Stomach (tissue), 9 donors: ENCODE results near the gene BAIAP2L1. TPM values are rescaled to one million over a fixed set of nuclear protein-coding genes. Genes with fewer than 3 reads are reported as not detected.

ENCODE experiments used
- DNase-seq, 2 donors: peaks; one replicate each; pipeline versions ENCODE4 v3.0.0 to v3.0.0-alpha.2; 2013 to 2019
- H3K27ac ChIP-seq, 5 donors: fragments of 200-600 bp in 4 of 5; sonication (generic) in 4 of 5; one replicate each; pipeline ENCODE4 v1.5.1; 2013 to 2019; ENCODE audit warnings: mild to moderate bottlenecking in 1 of 5, moderate library complexity in 1 of 5
- H3K27me3 ChIP-seq, 3 donors: fragments of 200-600 bp; sonication (generic); one replicate each; pipeline ENCODE4 v1.5.1; 2017 to 2019; ENCODE audit warnings: mixed run types in 1 of 3
- H3K36me3 ChIP-seq, 4 donors: fragments of 200-600 bp; sonication (generic); 1 replicate in 3 of 4; 2 replicates in 1 of 4; pipeline ENCODE4 v1.5.1; 2016 to 2019
- H3K4me1 ChIP-seq, 4 donors: fragments of 200-600 bp; sonication (generic); one replicate each; pipeline ENCODE4 v1.5.1; 2016 to 2019
- H3K4me3 ChIP-seq, 4 donors: fragments of 200-600 bp; sonication (generic) in 3 of 4; one replicate each; pipeline ENCODE4 v1.5.1; 2016 to 2019; ENCODE audit warnings: mild to moderate bottlenecking in 1 of 4
- H3K9me3 ChIP-seq, 4 donors: fragments of 200-600 bp; sonication (generic); one replicate each; pipeline ENCODE4 v1.5.1; 2016 to 2019
- CTCF ChIP-seq, 7 experiments: fragments of 450-650 bp in 4 of 7; fragments of 200-600 bp in 3 of 7; sonication (generic) in 3 of 7; IDR thresholded peaks; one replicate each; pipeline ENCODE4 v1.5.1; 2016 to 2019; ENCODE audit warnings: antibody characterized with exemption in 7 of 7, control low read depth in 2 of 7, mild to moderate bottlenecking in 1 of 7
- EP300 ChIP-seq: sonication (generic); formaldehyde crosslinking; IDR thresholded peaks from one replicate; pipeline ENCODE4 v1.6.1; 2017; ENCODE audit warnings: antibody characterized with exemption
- POLR2A ChIP-seq, 4 donors: fragments of 450-650 bp; IDR thresholded peaks; one replicate each; pipeline ENCODE4 v1.6.1; 2016; ENCODE audit warnings: antibody characterized with exemption in 4 of 4, control low read depth in 2 of 4, mild to moderate bottlenecking in 1 of 4, moderate library complexity in 1 of 4
- POLR2AphosphoS5 ChIP-seq, 3 donors: sonication (generic); formaldehyde crosslinking; IDR thresholded peaks; one replicate each; pipeline ENCODE4 v1.6.1; 2016; ENCODE audit warnings: antibody characterized with exemption in 3 of 3
- WGBS, 5 donors: extraction: QIAGEN DNeasy Blood & Tissue Kit in 3 of 5; methylation state at CpG; one replicate each; pipeline versions ENCODE4 v1.1.5 to v1.1.7; 2013 to 2018; 5-methylcytosine and 5-hydroxymethylcytosine counted together
- intact Hi-C: fragments of 100-400 bp; cut with DNase I; formaldehyde crosslinking; loops from one replicate; pipeline ENCODE4 v1.15.1; 2023; ENCODE audit warnings: low total_unique reads
- polyA plus RNA-seq, 3 donors: library from polyadenylated mRNA; stranded (reverse); fragments of 200-250 nt; gene quantifications; one replicate each; pipeline ENCODE4 v1.2.3, GENCODE V29; 2013
- total RNA-seq, 5 donors: library from RNA; depleted of rRNA; stranded (reverse); fragments of >200 nt; gene quantifications; one replicate each; pipeline versions ENCODE4 v1.1.0 to v1.2.3, GENCODE V29; 2014 to 2016
- donor health status: healthy with polysubstance abuse.
- donor health status: Bipolar disorder and iron deficiency.
- donor health status: healthy.

The BAIAP2L1 gene
- total and polyA plus RNA-seq, 8 donors = 20.6 to 78.2 (median 50.0) TPM

GRCh38 chr7:98242342-98242741 is 158.5 kb downstream of the BAIAP2L1 start:
- no peak overlapping the region for H3K4me3 ChIP-seq
- intact Hi-C loops = no loop called here
- H3K27me3 ChIP-seq = no peaks in the 10 kb centered on the region
- no peak for TF ChIP-seq POLR2AphosphoS5 (IDR thresholded peaks at IDR 0.05)
- DNase-seq = no peak
- H3K9me3 ChIP-seq = no peaks in the 10 kb centered on the region
- H3K36me3 ChIP-seq = peaks cover 24 to 82% (median 72%) of the 10 kb centered on the region in 4 donors
- peaks cover 0 to 18% (median 0%) of the 10 kb centered on the region in 4 donors for H3K4me1 ChIP-seq
- no peak overlapping the region for H3K27ac ChIP-seq
- WGBS, 5 donors = 95 to 100% (median 96%) methylated on average over 1 of the region's 1 CpG

- intact Hi-C loops = no loop called here
- H3K36me3 ChIP-seq = peaks cover 24 to 84% (median 76%) of the 10 kb centered on the region in 4 donors
- H3K4me3 ChIP-seq = no peak overlapping the region
- no peak for TF ChIP-seq CTCF (IDR thresholded peaks at IDR 0.05)
- no peak for TF ChIP-seq POLR2A (IDR thresholded peaks at IDR 0.05)
- TF ChIP-seq EP300 = no peak
- TF ChIP-seq POLR2AphosphoS5 (IDR thresholded peaks at IDR 0.05) = no peak
- 80 to 87% (median 84%) methylated on average over 14 to 16 of the region's 16 CpGs for WGBS, 5 donors
- H3K9me3 ChIP-seq = no peaks in the 10 kb centered on the region
- no peaks in the 10 kb centered on the region for H3K27me3 ChIP-seq
- peak overlapping the region in 1 of 5 donors; percentile 23 for H3K27ac ChIP-seq
- H3K4me1 ChIP-seq = peaks cover 0 to 18% (median 0%) of the 10 kb centered on the region in 4 donors
- no peak for DNase-seq
Measured at GRCh38 chr7:98241674-98242241, 159.1 kb downstream of the BAIAP2L1 start.

Other genes with a start within 250 kb of the BAIAP2L1 start
- gene BHLHA15, start 189.7 kb downstream of the BAIAP2L1 start, total RNA-seq = 100 to 1,000 TPM in 1 of 5 donors, 10 to 100 TPM in 1, 1 to 10 TPM in 1, not detected in 2; 6.4 to 108 (median 20.1) TPM
- 10 to 100 TPM in 1 of 3 donors, 1 to 10 TPM in 2; 1.3 to 14.5 (median 8.1) TPM for gene BHLHA15, start 189.7 kb downstream of the BAIAP2L1 start, polyA plus RNA-seq
- gene TECPR1, start 148.9 kb downstream of the BAIAP2L1 start, total RNA-seq = 10 to 100 TPM; 17.4 to 70.7 (median 35.6) TPM
- 10 to 100 TPM in 2 of 3 donors, 1 to 10 TPM in 1; 8.8 to 25.1 (median 11.2) TPM for gene TECPR1, start 148.9 kb downstream of the BAIAP2L1 start, polyA plus RNA-seq
- 10 to 100 TPM in 4 of 5 donors, not detected in 1; 25.9 to 92.8 (median 50.7) TPM for gene BRI3, start 119.4 kb downstream of the BAIAP2L1 start, total RNA-seq
- gene BRI3, start 119.4 kb downstream of the BAIAP2L1 start, polyA plus RNA-seq = 100 to 1,000 TPM; 241 to 411 (median 328) TPM
- gene NPTX2, start 216.2 kb upstream of the BAIAP2L1 start, total RNA-seq = 10 to 100 TPM in 2 of 5 donors, 1 to 10 TPM in 3; 1.4 to 12.1 (median 4.8) TPM
- gene NPTX2, start 216.2 kb upstream of the BAIAP2L1 start, polyA plus RNA-seq = 1 to 10 TPM in 2 of 3 donors, under 1 TPM in 1; 0.62 to 4.5 (median 3.2) TPM